ENCODE measurements around the gene GPS2. TPM values are rescaled to one million over a fixed set of nuclear protein-coding genes. Genes with fewer than 3 reads are reported as not detected.

GPS2 gene
- total RNA-seq, 1 donor from 2014 or later = 56.2 TPM

- Mint-ChIP-seq H3K27ac (no peak overlapping the region), H3K4me3 (no peak overlapping the region), H3K36me3 (ENCODE audit: low read depth) (peaks cover 48% of the 10 kb centered on the region), H3K9me3 (no peaks in the 10 kb centered on the region), H3K27me3 (no peaks in the 10 kb centered on the region), H3K4me1 (peaks cover 18% of the 10 kb centered on the region)
- peak; percentile 52 for DNase-seq
- intact Hi-C loops (cut with micrococcal nuclease) = no loop called here
These were observed 3.1 kb upstream of the GPS2 start for GRCh38 chr17:7318121-7318860.

GRCh38 chr17:7317161-7317803 lies 2.1 kb upstream of the GPS2 start:
- Mint-ChIP-seq H3K27ac (peak overlapping the region; percentile 66), H3K4me3 (peak overlapping the region; percentile 65), H3K27me3 (no peaks in the 10 kb centered on the region), H3K36me3 (ENCODE audit: low read depth) (peaks cover 52% of the 10 kb centered on the region), H3K9me3 (no peaks in the 10 kb centered on the region), H3K4me1 (peaks cover 28% of the 10 kb centered on the region)
- intact Hi-C loops (cut with micrococcal nuclease) = no loop called here
- peak; percentile 57 for DNase-seq

- Mint-ChIP-seq H3K27ac (peak overlapping the region; percentile 96), H3K36me3 (ENCODE audit: low read depth) (peaks cover 51% of the 10 kb centered on the region), H3K4me1 (peaks cover 37% of the 10 kb centered on the region), H3K27me3 (no peaks in the 10 kb centered on the region), H3K9me3 (no peaks in the 10 kb centered on the region), H3K4me3 (peak overlapping the region; percentile 85)
- intact Hi-C loops (cut with micrococcal nuclease) = loop anchor here (2.0 kb wide), 2 partner anchors 13 to 73 kb away; partner anchors contain the start of genes GABARAP and NEURL4
- no peak for DNase-seq
These were observed 543 bp upstream of the GPS2 start for GRCh38 chr17:7315570-7316235.

- peaks cover 53% of the 10 kb centered on the region for H3K4me1 Mint-ChIP-seq
- intact Hi-C loops (cut with micrococcal nuclease) = loop anchor here (2.0 kb wide), 2 partner anchors 15 to 71 kb away; partner anchors contain the start of genes GABARAP and NEURL4
- H3K9me3 Mint-ChIP-seq = no peaks in the 10 kb centered on the region
- H3K4me3 Mint-ChIP-seq = peak overlapping the region; percentile 85
- no peaks in the 10 kb centered on the region for H3K27me3 Mint-ChIP-seq
- DNase-seq = peak; percentile 67
- peaks cover 67% of the 10 kb centered on the region for H3K36me3 Mint-ChIP-seq (ENCODE audit: low read depth)
- H3K27ac Mint-ChIP-seq = peak overlapping the region; percentile 83
These were observed 1.1 kb downstream of the GPS2 start for GRCh38 chr17:7313890-7314718.

- peak; percentile 69 for DNase-seq
- no peaks in the 10 kb centered on the region for H3K9me3 Mint-ChIP-seq
- H3K4me3 Mint-ChIP-seq = peak overlapping the region; percentile 85
- intact Hi-C loops (cut with micrococcal nuclease) = no loop called here
- H3K27me3 Mint-ChIP-seq = no peaks in the 10 kb centered on the region
- H3K27ac Mint-ChIP-seq = peak overlapping the region; percentile 83
- H3K4me1 Mint-ChIP-seq = peaks cover 57% of the 10 kb centered on the region
- H3K36me3 Mint-ChIP-seq (ENCODE audit: low read depth) = peaks cover 70% of the 10 kb centered on the region
These were observed 1.9 kb downstream of the GPS2 start for GRCh38 chr17:7313088-7313889.

GRCh38 chr17:7312432-7313087 lies 2.6 kb downstream of the GPS2 start:
- intact Hi-C loops (cut with micrococcal nuclease) = no loop called here
- Mint-ChIP-seq H3K4me3 (peak overlapping the region; percentile 85), H3K27ac (peak overlapping the region; percentile 83), H3K9me3 (no peaks in the 10 kb centered on the region), H3K36me3 (ENCODE audit: low read depth) (peaks cover 66% of the 10 kb centered on the region), H3K4me1 (peaks cover 57% of the 10 kb centered on the region), H3K27me3 (no peaks in the 10 kb centered on the region)
- no peak for DNase-seq

GRCh38 chr17:7311110-7311705 lies 4.0 kb downstream of the GPS2 start:
- peak overlapping the region; percentile 90 for H3K4me3 Mint-ChIP-seq
- intact Hi-C loops (cut with micrococcal nuclease) = no loop called here
- H3K27ac Mint-ChIP-seq = no peak overlapping the region
- H3K27me3 Mint-ChIP-seq = peaks cover 5% of the 10 kb centered on the region
- peaks cover 66% of the 10 kb centered on the region for H3K36me3 Mint-ChIP-seq (ENCODE audit: low read depth)
- no peaks in the 10 kb centered on the region for H3K9me3 Mint-ChIP-seq
- H3K4me1 Mint-ChIP-seq = peaks cover 65% of the 10 kb centered on the region
- DNase-seq = no peak

- peak overlapping the region; percentile 98 for H3K27ac Mint-ChIP-seq
- intact Hi-C loops (cut with micrococcal nuclease) = loop anchor here (1.0 to 5.0 kb wide), 4 partner anchors 42 to 533 kb away; partner anchors contain the start of genes CD68 and SLC16A13
- H3K4me3 Mint-ChIP-seq = peak overlapping the region; percentile 90
- peaks cover 5% of the 10 kb centered on the region for H3K27me3 Mint-ChIP-seq
- H3K4me1 Mint-ChIP-seq = peaks cover 63% of the 10 kb centered on the region
- DNase-seq = no peak
- H3K36me3 Mint-ChIP-seq (ENCODE audit: low read depth) = peaks cover 61% of the 10 kb centered on the region
- no peaks in the 10 kb centered on the region for H3K9me3 Mint-ChIP-seq
These were observed 5.5 kb downstream of the GPS2 start for GRCh38 chr17:7309628-7310027.

- no peaks in the 10 kb centered on the region for H3K9me3 Mint-ChIP-seq
- peak; percentile 95 for DNase-seq
- H3K27me3 Mint-ChIP-seq = peaks cover 5% of the 10 kb centered on the region
- H3K27ac Mint-ChIP-seq = peak overlapping the region; percentile 98
- peak overlapping the region; percentile 90 for H3K4me3 Mint-ChIP-seq
- peaks cover 59% of the 10 kb centered on the region for H3K36me3 Mint-ChIP-seq (ENCODE audit: low read depth)
- H3K4me1 Mint-ChIP-seq = peaks cover 55% of the 10 kb centered on the region
- intact Hi-C loops (cut with micrococcal nuclease) = loop anchor here (1.0 to 5.0 kb wide), 5 partner anchors 20 to 534 kb away; partner anchors contain the start of genes CD68, NEURL4 and SLC16A13
These were observed 6.3 kb downstream of the GPS2 start for GRCh38 chr17:7308625-7309433.

GRCh38 chr17:7307686-7308624 lies 7.2 kb downstream of the GPS2 start:
- Mint-ChIP-seq H3K4me3 (peak overlapping the region; percentile 90), H3K27me3 (peaks cover 5% of the 10 kb centered on the region), H3K27ac (peak overlapping the region; percentile 99), H3K4me1 (peaks cover 46% of the 10 kb centered on the region), H3K36me3 (ENCODE audit: low read depth) (peaks cover 51% of the 10 kb centered on the region), H3K9me3 (no peaks in the 10 kb centered on the region)
- DNase-seq = peak; percentile 85
- intact Hi-C loops (cut with micrococcal nuclease) = loop anchor here (1.0 to 5.0 kb wide), 10 partner anchors 21 to 535 kb away; partner anchors contain the start of genes CD68, ELP5, NEURL4 and PHF23

All from activated CD4-positive, alpha-beta T cell treated with anti-CD3 and anti-CD28 coated beads, Interleukin-2, amount 10 ng/mL, durations not matched to agents 24 days and 14 days (primary cell).